ENCODE data around the gene HES2.
A peak's percentile ranks its signal among the peaks of the same experiment; 100 is the strongest.
"Not testable (repeated sequence)": the region's sequence is repeated elsewhere in the genome, so short reads cannot be mapped to it uniquely, and the experiment has no call there.

The HES2 gene

DNA sequence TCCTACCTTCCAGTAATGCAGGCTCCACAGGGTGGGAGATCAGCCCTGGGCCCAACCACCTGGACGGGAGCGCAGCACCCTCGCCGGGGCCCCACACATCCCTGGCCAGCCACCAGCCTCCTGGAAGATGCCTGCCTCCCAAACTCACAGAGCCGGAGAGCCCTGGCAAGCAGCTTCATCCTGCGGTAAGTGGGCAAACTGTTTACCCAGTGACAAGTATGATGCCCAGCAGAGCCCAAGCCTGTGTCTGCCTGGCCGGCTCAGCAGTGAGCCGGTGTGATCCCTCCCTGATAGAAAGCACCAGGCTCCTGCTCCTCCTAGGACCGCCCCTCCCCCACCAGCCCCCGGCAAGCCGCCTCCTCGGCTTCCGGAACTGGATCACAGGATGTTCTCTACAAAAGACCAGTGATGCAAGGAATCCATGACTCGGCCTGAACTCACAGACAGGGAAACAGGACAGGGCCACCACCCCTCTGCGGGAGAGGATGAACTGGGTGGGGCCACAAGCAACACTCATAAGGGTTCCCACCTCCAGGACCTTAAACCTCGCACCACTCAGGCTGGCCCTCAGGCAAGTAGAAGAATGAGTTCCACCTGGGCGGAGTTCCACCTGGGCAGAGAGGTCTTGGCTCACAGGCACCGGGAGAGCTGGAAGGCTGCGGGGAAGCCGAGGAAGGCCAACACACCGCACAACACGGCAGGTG, 34.1 kb downstream of the HES2 start:
- no peak for TF ChIP-seq POLR2A (IDR thresholded peaks at IDR 0.05; ENCODE audit: low read length)
- TF ChIP-seq GATA1 (IDR thresholded peaks at IDR 0.05; ENCODE audit: low read depth, low read length), result no peak
- no peak for DNase-seq

DNA sequence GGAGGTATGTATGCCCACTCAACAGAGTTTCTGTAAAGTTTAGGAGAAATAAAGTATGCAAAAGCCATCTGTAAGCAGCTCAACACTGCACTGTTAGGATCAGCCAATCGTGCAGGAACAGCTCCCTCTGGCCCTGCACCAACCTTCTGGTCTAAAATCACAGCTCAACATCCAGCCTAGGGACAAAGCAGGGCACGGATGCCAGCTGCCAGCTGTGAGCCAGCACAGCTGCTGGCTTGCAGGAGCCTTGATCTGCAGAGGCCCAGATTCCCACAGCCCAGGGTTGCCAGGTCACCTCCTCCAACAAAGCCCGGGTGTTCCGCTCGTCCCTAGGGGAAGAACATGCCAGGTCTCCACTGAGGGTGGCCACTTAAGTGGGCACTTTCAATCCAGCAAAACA, 34.8 kb downstream of the HES2 start:
- DNase-seq, result no peak

GRCh38 chr1:6384135-6384534, 35.6 kb downstream of the HES2 start:
- no peak for TF ChIP-seq GATA1 (IDR thresholded peaks at IDR 0.05; ENCODE audit: low read depth, low read length)
- TF ChIP-seq POLR2A (IDR thresholded peaks at IDR 0.05; ENCODE audit: low read length), result no peak
- DNase-seq, result no peak

More for the DNA sequence above, 34.8 kb downstream of the HES2 start:
- TF ChIP-seq GATA1 (IDR thresholded peaks at IDR 0.05; ENCODE audit: low read depth, low read length) (no peak), POLR2A (IDR thresholded peaks at IDR 0.05; ENCODE audit: low read length) (no peak)

DNA sequence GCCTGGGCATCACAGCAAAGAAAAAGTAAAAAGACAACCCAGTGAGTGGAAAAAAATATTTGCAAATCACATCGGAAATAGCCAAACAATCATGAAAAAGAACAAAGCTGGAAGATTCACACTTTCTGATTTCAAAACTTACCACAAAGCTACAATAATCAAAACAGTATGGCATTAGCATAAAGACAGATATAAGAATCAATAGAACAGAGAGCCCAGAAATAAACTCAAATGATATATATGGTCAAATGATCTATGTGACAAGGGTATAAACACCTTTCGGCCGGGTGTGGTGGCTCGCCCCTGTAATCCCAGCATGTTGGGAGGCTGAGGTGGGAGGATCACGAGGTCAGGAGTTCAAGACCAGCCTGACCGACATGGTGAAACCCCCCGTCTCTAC, 39.7 kb downstream of the HES2 start:
- DNase-seq, result no peak
- TF ChIP-seq GATA1 (IDR thresholded peaks at IDR 0.05; ENCODE audit: low read depth, low read length), result no peak
- no peak for TF ChIP-seq POLR2A (IDR thresholded peaks at IDR 0.05; ENCODE audit: low read length)

DNA sequence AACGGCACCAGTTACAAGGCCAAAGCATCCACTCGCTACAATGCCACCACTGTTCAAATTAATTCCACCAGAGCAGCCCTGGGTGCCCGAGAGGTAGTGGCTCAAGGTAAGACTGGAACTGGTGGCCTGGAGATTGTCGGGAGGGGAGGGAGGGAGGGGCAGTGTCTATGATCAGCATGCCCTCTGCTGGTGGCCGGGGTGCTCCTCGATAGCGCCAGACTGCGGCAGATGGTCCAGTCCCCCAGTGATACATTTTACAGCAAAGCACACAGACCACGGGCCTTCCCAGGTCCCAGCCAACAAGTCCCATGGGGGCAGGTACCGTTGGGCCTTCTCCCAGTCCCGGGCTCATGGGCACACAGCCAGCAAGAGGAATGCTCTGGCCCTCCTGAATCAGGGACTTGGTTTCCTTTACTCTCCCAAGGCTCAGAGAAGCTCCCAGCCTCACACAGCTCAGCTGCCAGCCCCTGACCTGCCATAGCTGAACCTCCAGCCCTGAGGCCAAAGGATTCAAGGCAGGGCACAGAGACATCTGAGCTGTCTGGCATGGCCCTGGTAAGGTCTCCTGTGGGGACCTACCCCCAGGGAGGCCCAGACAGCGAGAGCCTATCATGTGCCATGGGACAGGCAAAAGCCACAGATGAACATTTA, 41.5 kb downstream of the HES2 start:
- DNase-seq, result peak; percentile 26 to 34
- TF ChIP-seq GATA1 (IDR thresholded peaks at IDR 0.05; ENCODE audit: low read depth, low read length) (no peak), POLR2A (IDR thresholded peaks at IDR 0.05; ENCODE audit: low read length) (no peak)

- no peak for DNase-seq
- TF ChIP-seq GATA1 (IDR thresholded peaks at IDR 0.05; ENCODE audit: low read depth, low read length) (no peak), POLR2A (IDR thresholded peaks at IDR 0.05; ENCODE audit: low read length) (no peak)
Measured at GRCh38 chr1:6373961-6374720, 45.6 kb downstream of the HES2 start.

- not testable (repeated sequence) for DNase-seq
Measured at GRCh38 chr1:6372236-6372635, 47.5 kb downstream of the HES2 start.

DNA sequence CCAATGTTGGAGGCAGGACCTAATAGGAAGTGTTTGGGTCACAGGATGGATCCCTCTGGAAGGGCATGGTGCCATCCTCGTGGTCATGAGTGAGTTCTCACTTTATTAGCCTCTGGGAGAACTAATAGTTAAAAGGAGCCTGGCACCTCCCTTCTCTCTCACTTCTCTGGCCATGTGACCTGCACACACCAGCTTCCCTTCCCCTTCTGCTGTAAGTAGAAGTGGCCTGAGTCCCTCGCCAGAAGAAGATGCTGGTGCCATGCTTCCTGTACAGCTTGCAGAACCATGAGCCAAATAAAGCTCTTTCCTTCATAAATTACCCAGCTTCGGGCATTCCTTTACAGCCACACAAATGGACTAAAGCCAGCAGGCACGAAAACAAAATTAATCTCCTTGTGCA, 49.7 kb downstream of the HES2 start:
- no peak for DNase-seq
- TF ChIP-seq POLR2A (IDR thresholded peaks at IDR 0.05; ENCODE audit: low read length) (no peak), GATA1 (IDR thresholded peaks at IDR 0.05; ENCODE audit: low read depth, low read length) (no peak)

DNA sequence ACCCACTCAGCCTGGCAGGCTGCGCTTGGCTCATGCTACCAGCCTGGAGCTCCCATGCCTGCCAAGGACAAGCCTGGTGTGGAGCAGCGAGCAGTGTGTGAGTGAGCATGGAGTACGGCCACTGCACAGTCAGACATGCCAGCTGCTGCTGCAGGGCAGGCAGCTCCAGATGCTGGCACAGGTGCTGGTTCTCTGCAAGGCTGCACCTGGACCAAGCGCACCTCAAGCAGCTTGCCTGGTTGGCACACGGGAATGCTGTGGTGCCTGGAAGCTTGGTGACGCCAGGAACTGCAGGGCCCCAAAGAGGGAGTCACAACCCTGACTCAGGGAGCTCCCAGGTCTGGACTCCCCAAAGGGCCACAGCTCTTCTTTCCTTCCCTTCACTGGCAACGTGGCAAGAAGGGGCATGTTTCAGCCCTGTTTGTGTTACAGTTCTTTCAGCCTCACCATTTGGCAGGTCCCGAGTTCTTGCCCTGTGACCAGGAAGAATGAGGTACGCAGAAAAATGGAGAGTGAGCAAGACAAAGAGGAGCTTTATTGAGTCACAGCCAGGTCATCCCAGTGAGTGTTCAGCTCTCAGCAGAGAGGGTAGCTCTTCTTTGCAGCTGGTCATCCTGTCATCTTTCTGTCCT, 52.2 kb downstream of the HES2 start:
- TF ChIP-seq POLR2A (IDR thresholded peaks at IDR 0.05; ENCODE audit: low read length) (no peak), GATA1 (IDR thresholded peaks at IDR 0.05; ENCODE audit: low read depth, low read length) (no peak)
- DNase-seq, result no peak

DNA sequence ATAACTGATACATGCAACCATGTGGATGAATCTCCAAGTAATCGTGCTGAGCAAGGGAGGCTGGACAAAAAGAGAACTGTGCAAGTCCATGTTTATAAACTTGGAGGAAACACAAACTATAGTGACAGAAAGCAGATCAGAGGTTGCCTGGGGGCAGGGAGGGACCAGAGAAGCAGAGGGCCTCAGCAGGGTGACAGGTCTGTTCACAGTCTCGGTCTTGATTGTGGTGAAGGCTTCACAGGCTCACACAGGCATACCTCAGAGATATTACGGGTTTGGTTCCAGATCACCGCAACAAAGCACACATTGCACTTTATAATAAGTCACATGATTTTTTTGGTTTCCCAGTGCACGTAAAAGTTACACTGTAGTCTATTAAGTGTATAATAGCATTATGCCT, 54.7 kb downstream of the HES2 start:
- no peak for DNase-seq

DNA sequence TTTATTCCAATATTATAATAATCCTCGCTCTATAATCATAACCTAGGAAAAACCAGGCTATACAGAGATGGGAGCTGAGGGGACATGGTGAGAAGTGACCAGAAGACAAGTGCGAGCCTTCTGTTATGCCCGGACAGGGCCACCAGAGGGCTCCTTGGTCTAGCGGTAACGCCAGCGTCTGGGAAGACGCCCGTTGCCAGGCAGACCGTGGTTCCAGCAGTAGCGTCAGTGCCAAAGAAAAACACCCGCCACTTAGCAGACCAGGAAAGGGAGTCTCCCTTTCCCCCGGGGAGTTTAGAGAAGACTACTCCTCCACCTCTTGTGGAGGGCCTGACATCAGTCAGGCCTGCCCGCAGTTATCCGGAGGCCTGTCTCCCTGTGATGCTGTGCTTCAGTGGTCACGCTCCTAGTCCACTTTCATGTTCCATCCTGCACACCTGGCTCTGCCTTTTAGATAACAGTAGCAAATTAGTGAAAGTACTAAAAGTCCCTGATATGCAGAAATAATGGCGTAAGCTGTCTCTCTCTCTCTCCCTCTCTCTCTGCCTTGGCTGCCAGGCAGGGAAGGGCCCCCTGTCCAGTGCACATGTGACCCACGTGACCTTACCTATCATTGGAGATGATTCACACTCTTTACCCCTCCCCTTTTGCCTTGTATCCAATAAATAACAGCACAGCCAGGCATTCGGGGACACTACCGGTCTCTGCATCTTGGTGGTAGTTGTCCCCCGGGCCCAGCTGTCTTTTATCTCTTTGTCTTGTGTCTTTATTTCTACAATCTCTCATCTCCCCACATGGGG, 56.4 kb downstream of the HES2 start:
- DNase-seq, result peak; percentile 56 to 57

More for the DNA sequence above, 54.7 kb downstream of the HES2 start:
- TF ChIP-seq POLR2A (IDR thresholded peaks at IDR 0.05; ENCODE audit: low read length), result no peak
